Measurements from ENCODE around the gene SRCIN1.

The SRCIN1 gene

DNA sequence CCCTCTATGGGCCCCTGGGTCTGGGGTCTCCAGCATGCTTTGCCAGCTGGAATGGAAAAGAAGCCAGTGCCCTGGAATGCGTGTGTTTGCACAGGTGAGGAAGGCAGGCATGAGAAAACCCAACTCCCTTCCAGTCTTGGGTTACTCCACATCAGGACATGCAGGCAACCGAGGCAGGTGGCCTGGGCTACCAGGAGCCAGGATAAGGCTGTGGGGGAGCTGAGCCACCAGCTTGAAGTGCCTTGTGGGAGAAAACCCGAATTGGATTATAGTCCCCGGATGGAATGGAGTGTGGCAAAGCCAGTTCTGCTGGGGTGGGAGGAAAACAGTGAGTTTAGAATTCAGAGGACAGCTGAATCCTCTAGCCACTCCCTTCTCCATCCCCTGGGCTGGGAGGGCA is 7.2 kb downstream of the SRCIN1 start:
- no peak for DNase-seq (ENCODE audit: low read depth in 3 of 3)

DNA sequence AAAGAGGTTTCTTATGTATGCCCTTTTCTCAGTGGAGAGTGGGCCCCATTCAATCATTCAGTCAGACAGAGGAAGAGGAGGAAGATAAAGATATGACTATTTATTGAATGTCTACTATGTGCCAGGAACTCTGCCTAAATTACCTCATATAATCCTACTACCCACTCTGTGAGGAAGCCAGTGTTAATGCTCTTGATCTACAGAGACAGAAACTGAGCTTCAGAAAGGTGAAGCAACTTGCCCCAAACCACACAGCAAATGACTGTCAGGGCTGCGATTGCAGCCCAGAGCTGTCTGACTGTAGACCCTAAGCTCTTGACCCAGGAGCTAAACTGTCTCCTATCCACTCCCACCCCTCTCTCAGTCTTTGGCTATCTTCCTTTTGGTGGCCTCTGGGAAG is 8.4 kb downstream of the SRCIN1 start:
- DNase-seq (ENCODE audit: low read depth in 3 of 3) = no peak

DNA sequence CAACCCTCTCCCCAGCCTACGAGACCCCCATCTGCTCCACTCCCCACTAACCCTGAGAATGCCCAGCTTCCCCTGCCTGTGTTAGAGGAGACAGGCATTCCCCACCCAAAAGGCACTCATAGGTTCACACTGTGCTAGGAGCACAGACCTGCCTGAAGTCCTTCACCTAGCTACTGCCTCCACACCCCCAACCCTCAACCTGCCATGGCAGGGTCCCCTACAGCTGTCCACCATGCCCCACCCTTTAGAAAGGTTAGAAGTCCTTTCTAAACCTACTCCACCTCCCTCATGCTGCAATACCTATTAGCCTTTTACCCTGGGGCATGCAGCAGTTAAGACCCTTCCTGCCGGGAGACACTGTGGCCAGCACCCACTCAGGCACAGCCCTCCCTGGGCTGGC is 9.1 kb downstream of the SRCIN1 start:
- no peak for DNase-seq (ENCODE audit: low read depth in 3 of 3)

DNA sequence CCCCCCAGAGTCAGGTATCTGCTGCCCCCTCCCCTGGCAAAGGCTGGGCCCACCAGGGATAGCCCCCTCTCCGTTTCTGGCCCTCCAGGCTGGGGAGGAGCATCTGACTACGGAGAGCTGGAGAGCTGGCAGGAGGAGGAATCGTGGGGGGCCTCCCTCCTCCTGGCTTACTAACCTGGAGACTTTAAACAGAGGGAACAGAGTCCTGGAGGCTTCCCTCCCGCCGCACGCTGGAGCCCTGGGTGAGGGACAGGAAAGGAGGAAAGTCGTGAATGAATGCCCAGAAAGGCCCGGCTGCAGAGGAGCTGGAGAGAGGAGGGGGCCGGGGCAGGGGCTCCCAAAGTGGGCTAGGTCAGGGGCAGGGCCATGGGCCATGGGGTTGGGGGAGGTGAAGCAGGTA is 9.9 kb downstream of the SRCIN1 start:
- DNase-seq (ENCODE audit: low read depth in 3 of 3) = no peak

DNA sequence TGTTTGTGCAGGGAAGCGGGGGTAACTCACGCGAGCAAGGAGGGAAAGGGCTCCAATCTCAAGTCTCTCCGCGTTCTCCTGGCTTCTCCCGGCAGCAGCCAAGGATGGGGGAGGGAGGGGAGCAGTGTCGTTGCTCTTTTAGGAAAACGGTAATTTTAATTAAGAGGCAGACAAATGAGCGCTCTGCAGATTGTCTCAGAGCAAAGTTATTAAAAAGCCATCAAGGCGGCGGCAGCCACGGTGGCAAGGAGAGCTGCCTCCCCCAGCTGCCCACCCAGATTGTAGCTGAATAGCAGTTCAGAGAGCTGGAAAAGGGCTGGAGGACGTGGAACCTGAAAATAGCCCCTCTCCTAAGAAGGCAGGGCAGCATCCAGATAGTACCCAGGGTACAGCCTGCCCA is 11.6 kb downstream of the SRCIN1 start:
- DNase-seq (ENCODE audit: low read depth in 3 of 3) = no peak

DNA sequence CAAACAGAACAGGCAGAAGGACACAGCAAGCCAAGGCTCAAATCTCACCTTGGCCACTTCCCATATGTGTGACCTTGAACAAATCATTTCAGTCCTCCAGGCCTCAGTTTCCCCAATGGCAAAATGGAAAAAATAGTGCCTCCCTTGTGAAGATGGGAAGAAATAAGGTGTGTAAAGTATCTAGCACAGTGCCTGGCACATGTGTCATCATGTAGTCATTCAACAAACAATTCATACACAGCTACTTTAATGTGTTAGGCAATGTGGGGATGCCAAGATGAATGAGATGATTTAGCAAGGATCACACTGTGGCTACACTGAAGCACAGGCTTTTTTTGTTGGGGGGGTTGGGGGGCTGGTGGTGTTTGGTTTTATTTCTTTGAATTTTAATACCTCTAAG is 13.3 kb downstream of the SRCIN1 start:
- DNase-seq (ENCODE audit: low read depth in 3 of 3) = no peak

DNA sequence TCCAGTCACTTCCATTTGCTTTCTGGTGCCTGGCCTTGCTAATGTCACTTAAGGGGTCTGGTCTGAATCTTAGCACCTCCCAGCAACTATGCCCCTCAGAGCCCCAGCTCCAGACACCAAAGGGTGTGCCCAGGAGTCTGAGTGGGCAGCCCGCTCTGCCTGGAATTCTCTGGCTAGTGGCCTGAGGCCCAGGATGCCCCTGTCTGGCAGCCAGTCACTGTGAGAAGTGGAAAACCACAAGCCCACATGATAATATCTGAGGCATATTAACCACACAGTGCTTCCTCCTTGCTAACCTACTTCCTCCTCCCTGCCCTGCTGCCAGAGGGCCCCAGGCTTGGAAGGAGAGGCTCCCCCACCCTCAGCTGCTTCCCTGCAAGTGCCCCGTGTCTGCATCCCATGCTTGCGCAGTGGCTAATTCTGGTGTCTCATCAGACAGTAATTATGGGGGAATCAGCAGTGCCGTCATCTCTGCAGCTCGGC is 14.0 kb downstream of the SRCIN1 start:
- no peak for DNase-seq (ENCODE audit: low read depth in 3 of 3)

DNA sequence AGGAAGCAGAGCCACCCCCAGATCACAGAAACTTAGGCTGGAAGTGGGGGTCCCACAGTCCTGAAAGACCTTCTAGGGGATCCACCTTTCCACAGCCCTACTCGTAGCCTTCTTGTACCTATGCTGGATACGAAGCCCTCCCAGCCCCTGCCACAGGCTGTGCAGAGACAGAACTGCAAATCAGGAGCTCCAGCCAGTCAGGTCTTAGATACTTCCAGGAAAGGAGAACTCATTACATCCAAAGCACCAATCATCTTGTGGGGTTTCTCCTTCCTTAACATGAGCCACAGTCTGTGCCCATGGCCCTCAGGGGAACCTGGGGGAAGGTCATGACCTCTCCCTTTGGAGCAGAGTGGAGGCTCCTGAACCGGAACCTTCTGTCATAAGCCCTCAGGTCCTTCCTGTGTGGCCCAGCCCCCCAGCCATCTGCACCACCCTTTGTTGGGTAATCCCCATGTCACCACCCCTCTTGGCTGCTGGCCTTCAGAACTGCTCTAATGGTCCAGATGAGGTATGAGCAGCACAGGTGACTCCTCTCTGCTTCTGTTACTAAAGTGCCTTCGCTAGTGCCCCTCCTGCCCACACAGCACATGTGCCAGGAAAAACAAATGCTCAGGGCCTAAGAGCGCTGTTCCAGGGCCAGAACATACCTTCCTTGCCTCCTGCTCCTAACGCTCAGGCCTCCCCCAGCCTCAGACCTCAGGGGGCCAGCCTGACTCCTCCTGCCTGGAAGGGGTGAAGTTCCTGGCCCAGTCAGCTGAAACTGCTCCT is 14.6 kb downstream of the SRCIN1 start:
- DNase-seq (ENCODE audit: low read depth in 3 of 3) = no peak

DNA sequence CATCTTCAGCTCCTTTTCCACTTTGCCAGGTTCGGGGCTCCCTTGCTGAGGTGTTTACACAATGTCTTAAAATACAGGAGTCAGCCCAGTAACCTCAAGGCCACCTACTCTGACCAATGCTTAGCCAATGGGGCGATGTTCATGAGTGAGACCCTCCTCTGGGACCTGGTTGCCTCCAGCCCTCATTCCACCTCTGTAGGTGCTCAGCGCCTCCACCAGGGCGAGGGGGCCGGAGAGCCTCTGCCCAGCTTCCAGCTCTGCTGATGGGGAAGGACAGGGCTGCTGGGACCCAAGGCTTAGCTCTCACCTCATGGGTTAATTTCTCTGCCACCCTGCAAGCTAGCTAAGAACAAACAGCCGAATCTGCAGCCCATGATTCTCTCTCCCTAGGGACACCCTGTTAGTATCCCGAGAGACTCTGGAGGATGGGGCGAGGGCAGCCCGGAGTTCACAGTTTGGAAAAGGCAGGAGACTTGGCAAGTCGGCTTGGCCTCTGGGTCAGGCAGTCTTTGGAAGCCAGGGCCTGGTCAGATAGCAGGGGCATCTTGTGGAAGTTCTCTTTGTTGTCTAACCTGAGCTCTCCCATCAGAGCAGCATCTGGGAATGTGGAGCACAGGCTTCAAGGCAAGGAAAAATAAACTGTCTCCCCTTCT is 16.2 kb downstream of the SRCIN1 start:
- DNase-seq (ENCODE audit: low read depth in 3 of 3) = no peak

DNA sequence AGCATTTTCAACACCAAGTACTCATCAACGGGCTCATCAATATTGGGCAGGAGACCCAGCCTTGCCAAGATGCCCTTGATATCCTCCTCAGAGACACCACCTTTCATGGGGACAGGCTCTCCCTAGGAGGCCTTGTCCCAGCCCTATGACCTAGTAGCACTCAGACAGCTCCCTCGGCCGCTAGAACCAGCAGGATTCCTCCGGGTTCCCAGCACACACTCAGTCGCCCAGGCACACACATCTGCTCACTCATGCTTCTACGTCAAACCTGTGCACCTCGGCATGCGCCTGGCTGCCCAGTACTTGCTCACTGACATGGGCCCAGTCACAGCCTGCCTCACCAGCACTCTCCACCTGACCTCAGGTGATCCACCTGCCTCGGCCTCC is 17.0 kb downstream of the SRCIN1 start:
- DNase-seq (ENCODE audit: low read depth in 3 of 3) = no peak

DNA sequence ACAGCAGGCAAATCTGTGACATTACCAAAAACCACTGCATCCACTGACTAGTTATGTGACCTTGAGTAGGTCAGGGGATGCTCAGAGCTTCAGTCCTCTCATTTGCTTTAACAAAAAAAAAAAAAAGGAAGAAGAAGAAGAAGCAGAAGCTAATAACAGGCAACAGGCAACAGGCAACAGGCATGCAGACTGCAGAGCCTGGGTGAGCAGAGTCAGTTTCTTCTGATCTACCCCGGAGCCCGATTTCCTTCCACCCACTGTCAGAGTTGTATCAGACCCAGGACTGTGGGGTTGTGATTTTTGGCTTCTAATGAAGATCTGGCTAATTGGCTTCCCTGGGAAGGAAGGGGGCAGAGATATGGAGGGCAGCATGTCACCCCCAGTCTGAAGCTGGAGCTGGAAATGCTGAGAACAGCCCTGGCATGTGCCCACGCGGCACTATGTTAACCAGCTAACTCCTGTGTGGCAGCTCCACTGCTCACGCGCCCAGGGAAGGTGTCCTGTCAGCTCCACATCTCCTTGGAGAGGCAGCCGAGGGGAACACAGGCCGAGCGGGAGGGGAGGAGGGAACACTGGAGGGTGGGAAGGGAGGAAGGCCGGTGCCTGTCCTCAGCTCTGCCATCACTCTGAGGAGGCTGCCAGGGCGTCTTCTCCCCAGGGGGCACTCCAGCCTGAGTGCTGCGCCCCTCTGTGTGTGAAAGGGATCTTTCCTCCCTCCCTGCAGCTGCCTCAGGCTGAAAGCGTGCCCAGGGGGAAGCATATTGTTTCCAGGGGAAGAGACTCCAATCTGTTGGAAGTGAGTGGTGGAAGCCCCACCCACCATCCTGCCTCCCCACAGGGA is 17.6 kb downstream of the SRCIN1 start:
- DNase-seq (ENCODE audit: low read depth in 3 of 3) = no peak

DNA sequence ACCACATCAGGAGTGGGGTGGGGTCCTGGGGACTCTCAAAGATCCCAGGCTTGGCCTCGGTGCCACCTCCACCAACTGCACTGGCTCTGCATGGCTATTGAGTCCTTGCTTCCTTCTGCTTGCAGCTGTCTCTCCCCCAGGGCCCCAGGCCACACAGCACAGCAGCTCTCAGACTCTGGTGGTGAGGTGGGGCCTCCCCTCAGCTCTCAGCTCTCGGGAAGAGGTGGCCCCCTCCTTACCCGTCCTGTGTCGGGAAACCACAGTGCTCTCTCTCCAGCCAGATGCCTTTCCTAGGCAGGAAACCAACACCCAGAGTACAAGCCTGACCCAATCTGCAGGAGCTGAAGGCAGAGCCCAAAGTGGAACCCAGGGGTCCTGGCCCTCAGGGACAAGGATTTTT is 18.5 kb downstream of the SRCIN1 start:
- no peak for DNase-seq (ENCODE audit: low read depth in 3 of 3)

DNA sequence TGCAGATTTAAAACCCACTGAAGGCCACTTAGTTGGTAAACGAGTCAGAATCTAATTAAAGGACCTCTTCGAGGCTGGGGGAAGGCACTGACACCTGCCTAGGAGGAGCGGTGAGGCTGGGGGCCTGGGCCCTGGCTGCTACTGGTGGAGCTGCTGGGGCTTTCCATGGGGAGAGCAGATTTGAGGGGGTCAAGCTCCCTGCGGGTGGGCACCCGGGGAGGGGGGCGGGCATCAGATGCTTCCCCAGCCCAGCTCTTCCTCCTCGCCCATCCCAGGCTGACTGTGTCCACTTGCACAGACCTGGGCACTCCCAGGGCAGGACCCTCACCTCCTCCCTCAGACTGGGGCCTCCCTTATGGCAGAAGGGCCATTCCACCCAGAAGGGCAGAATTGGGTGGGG is 19.0 kb downstream of the SRCIN1 start:
- no peak for DNase-seq (ENCODE audit: low read depth in 3 of 3)

DNA sequence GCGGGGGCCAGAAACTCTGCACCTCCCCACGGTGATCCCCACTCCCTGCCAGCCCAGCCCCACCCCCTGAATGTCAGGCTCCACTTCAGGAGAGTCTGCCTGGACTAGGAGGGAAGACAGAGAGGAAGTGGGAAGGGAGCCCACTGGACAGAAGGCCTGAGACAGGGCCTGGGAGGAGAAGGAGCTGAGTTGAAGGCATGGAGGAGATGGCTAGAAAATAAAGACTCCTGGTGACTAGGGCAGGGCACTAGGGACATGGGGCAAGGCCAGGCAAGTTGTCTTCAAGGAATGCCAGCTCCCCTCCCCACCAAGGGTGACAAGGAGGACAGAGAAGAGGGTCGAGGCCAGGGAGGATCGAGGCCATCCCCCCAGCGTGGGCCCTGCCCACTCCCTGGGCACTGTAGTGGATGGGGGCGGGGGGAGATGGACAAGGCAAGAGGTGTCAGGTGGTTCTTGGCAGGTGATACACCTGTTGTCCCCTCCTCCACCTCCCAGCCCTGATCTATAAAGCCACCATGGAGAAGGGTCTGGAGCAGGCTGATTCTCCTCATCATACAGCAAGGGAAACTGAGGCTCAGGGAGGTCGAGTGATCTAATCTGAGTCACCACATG is 19.7 kb downstream of the SRCIN1 start:
- no peak for DNase-seq (ENCODE audit: low read depth in 3 of 3)

DNA sequence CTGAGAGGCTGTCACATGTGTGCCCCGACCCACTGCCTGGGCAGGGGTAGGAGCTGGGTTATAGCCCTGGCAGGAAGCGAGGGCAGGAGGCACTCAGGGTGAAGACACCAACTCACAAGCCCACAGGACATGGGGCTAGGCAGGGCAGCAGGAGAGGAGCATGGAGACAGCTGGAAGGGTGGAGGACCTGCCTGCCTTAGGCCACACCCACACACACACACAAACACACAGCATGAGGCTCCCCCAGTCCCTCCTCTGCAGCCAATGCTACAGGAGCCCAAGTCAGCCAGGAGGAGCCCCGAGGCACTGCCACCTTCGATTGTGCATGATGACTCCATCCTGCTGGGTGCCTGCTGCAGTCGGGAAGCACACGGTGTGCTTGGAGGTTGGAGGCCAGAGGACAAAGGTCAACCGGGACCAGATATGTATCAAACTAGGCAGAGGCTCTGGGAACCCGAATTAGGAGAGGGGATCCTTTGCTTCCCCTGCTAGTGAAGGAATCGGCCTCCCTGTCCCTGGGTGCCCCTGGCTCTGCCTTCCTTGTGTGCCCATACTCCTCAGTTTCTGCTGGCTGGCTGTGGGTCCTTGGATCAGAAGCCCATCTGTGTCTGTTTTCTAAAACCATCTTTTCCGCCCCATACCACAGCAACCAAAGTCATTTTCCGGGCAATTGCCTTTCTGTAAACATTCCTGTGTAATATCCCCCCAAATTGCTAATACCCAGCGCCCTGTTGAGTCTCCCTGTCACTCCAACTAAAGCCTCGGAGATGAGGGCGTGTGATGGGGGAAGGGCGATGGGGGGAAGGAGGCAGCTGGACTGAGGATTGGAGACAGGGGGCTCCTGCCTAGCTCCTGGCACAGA is 20.5 kb downstream of the SRCIN1 start:
- no peak for DNase-seq (ENCODE audit: low read depth in 3 of 3)

DNA sequence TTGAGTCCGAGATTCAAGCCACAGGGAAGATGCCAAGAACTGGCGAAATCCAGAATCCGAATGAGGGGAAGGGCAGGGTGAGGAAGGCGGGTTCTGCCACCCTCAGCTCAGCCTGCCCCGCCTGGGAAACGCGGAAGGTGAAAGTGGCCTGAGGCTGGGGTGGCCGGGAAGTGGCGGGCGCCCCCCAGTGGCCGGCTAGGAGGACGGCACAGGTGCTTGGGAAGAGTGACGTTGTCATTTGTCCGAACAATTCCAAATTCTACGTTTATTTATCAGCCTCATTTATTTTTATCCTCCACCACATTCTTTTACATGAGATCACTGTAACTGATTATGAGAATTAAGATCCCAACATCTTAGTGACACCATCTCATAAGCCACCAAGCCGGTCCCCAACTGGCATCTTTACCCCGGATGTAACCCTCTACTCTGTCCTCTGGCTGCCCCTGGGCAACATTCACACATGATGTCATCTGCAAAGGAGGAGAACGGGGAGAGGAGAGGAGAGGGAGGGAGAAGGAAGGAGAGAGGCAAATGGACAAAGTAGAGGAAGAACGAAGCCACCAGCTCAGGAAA is 21.3 kb downstream of the SRCIN1 start:
- peak; percentile 36 to 45 (median 44) for DNase-seq (ENCODE audit: low read depth in 3 of 3)

DNA sequence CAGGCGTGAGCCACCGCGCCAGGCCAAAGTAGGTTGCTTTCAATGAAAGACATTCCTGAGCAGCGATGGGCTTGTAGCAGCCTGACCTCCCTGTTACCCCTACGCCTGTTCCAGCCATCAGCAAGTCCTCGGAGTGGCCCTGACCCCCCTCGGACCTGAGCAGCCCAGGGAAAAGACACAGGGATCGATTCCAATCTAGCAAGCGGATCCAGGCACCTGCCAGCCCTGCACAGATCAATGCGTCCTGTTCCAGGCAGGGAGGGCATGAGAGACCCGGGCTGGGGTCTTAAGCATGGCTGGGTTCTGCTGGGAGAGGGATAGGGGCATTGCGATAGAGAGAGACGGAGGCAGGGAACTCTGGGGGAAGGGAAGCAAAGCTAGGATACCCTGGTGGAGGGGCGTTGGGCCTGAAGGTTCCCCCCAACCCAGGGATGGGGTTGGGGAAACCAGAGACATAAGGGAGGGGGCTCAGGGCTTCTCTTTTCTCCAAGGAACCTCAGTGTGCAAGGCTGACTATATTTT is 21.9 kb downstream of the SRCIN1 start:
- DNase-seq (ENCODE audit: low read depth in 3 of 3) = no peak

DNA sequence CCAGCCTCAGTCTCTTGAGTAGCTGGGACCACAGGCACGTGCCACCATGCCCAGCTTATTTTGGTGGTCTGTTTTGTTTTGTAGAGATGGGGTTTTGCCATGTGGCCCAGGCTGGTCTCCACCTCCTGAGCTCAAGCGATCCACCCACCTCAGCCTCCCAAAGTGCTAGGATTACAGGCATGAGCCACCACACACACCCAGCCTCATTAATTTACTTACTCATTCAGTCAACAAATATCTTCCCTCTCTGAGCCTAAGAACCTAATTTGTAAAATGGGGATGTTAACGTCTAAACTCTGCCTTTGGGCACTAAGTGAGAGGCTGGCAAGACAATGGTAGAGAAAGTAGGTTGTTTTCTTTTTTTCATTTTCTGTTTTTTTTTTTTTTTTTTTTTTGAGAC is 22.6 kb downstream of the SRCIN1 start:
- DNase-seq (ENCODE audit: low read depth in 3 of 3) = no peak

DNA sequence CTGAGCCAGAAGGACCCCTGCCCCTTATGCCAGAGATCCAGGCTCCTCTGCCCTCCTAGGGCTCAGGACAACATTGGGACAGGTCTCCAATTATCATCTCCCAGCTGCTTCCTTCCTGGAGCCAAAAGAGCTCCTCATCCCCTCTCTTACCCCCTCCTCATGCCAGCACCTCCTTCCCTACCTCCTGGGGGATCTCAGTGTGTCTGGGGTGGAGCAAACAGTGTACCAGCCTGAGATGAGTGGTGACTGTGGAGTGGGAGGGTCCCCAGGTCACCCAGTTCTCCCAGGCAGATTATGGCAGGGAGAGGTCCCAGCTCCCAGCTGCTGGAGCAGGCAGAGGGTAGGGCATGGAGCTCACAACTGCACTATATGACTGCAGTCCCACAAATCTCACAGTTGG is 23.7 kb downstream of the SRCIN1 start:
- DNase-seq (ENCODE audit: low read depth in 3 of 3) = no peak

DNA sequence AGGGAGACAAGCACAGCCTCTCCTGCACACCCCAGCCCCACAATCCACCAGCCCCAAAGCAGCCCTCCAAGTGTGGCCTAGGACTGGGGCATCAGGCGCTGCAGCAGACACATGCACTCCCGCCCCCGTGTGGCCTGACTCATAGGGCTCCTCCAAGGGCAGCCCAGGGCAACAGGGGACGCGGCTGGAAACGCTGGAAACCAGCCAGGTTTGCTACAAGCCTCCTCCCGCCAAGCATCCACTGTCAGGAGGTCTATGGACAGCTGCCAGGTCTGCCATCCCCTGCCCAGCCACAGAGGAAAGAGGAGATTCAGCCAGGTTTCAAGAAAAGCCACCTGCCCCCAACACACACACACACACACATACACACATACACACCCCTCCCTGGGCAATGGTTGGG is 25.8 kb downstream of the SRCIN1 start:
- DNase-seq (ENCODE audit: low read depth in 3 of 3) = no peak

DNA sequence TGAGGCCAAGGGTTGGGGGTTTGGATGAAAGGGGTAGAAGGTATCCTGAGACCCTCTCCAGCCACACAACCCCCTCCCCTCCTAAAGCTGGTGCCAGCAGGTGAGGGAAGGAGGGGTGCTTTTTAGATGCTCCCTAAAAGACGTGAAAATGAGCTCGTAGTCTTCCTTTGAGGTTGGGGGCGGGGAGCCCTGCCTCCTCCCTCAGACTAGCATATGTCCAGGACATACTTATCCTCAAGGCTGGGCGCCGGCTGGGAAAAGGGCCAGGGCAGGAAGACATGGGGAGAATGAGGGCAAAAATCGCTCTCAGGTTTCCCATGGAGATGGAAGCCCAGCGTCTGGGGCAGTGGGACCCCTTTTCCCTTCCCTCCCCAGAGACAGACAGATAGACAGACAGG is 26.7 kb downstream of the SRCIN1 start:
- no peak for DNase-seq (ENCODE audit: low read depth in 3 of 3)
